Measurements from ENCODE around the gene ZFAND2A.
A peak's percentile ranks its signal among the peaks of the same experiment; 100 is the strongest.
"Not testable (repeated sequence)": the region's sequence is repeated elsewhere in the genome, so short reads cannot be mapped to it uniquely, and the experiment has no call there.

The ZFAND2A gene, protein sequence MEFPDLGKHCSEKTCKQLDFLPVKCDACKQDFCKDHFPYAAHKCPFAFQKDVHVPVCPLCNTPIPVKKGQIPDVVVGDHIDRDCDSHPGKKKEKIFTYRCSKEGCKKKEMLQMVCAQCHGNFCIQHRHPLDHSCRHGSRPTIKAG

DNA sequence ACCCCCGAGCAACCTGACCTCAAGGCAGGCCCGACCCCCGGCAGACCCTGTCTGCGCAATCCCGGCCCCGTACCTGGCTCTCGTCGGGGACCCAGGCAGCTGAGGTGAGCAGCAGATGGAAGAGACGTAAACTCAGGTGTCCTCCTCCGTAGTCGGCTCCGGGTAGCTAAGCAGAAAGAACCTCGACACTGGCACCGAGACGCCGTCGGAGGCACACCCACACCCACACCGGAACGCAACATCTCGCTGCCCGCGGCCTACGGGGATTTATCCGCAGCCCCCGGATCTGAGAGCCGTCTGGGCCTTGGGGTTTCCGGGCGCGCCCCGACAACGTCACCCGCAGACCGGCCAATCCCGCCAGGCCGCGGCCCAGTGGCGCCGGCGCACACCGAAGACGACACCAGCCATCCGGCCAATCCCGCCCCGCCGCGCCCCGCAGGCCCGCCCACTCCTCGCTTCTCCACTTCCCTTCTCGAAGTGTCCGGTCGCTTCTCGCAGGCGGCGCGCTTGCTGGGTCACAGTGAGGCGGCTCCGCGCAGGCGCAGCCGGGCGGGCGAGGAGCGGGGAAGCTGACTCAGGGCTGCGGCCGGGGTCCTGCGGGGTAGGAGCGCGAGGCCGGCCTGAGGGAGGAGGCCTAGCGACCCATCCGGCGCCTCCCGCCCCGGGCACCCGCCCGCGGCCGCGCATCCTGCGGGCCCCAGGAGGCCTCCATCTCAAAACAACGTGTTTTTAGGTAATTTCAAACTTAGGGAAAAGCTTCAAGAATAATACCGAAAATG lies at the start of gene ZFAND2A:
TSS of gene ZFAND2A (minus strand) at position 306 of the 779 bp plus-strand sequence. CDS start 1,984 bp downstream, outside the sequence.
- peak; percentile 85 for DNase-seq (ENCODE audit: low read depth, low spot score)
- peak within 1 kb of the TSS; percentile 70 for H3K27ac ChIP-seq

DNA sequence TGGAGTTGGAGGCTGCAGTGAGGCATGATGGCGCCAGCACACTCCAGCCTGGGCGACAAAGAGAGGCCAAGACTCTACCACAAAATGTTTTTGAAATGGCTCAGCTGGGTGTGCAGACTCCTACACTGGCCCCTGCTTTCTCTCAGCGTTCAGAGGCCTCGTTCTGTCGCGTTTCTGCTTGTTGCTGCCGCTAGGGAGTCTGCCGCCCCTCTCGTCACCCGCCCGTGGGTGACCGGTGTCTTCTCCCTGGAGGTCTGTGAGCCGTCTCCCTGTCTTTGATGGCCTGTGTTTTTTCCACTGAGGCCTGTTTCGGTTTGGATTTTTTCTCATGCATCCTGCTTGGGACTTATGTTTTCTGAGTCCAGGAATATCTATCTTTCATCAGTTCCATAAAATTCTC lies 49.1 kb upstream of the ZFAND2A start:
- H3K27ac ChIP-seq, result no peak overlapping the region
- no peak for DNase-seq (ENCODE audit: low read depth, low spot score)

DNA sequence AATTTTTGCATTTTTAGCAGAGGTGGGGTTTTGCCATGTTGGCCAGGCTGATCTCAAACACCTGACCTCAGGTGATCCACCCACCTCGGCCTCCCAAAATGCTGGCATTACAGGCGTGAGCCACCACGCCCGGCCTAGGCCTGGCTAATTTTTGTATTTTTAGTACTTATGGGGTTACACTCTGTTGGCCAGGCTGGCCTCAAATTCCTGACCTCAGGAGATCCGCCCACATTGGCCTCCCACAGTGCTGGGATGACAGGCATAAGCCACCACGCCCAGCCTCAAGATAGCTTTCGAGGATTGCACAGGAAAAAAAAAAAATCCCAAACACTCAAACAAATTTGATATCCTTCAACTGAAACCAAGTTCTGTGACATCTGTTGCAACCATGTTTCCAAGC lies 45.7 kb upstream of the ZFAND2A start:
- not testable (repeated sequence) for H3K27ac ChIP-seq; DNase-seq (ENCODE audit: low read depth, low spot score)

DNA sequence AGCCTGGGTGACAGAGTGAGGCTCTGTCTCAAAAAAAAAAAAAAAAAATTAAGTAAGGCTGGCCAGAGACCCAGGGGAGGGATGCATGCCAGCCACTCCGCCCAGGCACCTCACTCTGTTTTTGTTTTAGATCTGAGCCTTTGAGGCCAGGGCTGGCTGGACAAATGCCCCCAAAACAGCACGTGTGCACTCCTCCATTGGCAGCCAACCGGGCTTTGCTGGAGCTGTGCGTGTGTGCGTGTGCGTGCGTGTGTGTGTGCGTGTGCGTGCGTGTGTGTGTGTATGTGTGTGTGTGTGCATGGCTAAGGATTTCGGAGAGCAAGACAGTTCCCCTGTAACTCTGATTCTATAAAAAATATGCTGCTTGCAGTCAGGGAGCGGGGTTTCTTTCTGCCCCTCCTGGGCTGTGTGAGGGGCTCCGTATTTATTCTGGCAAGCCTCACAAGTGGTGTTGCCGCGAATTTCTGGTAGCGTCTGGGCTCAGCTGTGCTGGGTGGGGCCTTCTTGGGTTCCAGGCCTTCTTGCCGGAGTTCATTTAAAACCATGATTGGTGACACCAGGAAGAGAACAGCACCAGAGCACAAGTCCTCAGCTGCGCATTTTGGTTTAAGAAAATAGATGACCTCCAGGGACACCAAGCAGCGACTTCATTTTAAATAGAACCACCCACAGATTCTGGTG lies 44.6 kb upstream of the ZFAND2A start:
- DNase-seq (ENCODE audit: low read depth, low spot score), result no peak
- no peak overlapping the region for H3K27ac ChIP-seq

DNA sequence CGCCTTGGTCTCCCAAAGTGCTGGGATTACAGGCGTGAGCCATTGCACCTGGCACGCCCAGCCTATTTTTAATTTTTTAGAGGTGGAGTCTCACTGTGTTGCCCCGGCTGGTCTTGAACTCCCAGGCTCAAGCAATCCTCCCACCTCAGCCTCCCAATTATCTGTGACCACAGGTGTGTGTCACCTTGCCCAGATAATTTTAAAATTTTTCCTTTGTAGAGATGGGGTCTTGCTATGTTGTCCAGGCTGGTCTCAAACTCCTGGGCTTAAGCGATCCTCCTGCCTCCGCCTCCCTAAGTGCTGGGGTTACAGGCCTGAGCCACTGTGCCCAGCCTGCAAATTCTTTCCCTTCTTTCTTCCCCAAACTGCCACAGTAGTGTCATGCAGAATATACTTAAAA lies 42.9 kb upstream of the ZFAND2A start:
- not testable (repeated sequence) for H3K27ac ChIP-seq; DNase-seq (ENCODE audit: low read depth, low spot score)

DNA sequence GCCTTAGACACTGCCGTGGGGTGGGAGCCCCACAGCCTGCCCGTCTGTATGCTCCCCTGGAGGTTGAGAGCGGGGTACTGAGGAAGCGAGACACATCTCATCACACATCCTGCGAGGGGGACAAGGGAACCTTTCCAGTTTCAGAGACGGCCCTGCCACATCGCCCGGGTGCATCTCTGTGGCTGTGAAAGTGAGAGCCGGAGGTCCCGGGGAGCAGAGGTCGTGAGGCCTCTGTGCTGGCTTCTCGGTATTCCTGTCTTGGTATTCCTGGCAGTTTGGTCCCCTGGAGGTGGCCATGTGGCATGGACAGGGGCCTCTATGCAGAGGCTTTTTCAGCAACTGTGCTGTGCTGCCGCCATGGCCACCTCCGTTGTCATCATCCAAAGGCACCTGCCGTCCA lies 41.9 kb upstream of the ZFAND2A start:
- DNase-seq (ENCODE audit: low read depth, low spot score), result no peak
- no peak overlapping the region for H3K27ac ChIP-seq

DNA sequence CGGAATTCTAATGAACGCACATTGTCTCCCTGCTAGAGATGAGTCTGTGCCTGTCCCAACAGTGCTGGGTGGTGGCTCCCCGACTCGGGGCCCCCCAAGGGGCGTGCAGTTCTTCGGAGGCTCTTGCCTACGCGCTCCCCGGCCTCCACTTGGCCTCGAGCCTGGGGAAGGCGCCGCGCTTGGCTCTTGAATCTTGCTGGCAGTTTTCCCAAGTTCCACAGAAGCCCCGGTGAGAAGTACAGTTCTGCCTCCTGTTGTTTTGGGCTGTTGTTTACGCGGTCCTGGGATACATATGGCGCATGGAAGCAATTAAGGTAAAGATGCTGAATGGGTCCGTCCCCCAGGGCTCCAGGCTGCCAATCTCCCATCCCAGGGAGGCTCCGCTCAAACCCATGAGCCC lies 40.0 kb upstream of the ZFAND2A start:
- no peak for DNase-seq (ENCODE audit: low read depth, low spot score)
- H3K27ac ChIP-seq, result no peak overlapping the region

DNA sequence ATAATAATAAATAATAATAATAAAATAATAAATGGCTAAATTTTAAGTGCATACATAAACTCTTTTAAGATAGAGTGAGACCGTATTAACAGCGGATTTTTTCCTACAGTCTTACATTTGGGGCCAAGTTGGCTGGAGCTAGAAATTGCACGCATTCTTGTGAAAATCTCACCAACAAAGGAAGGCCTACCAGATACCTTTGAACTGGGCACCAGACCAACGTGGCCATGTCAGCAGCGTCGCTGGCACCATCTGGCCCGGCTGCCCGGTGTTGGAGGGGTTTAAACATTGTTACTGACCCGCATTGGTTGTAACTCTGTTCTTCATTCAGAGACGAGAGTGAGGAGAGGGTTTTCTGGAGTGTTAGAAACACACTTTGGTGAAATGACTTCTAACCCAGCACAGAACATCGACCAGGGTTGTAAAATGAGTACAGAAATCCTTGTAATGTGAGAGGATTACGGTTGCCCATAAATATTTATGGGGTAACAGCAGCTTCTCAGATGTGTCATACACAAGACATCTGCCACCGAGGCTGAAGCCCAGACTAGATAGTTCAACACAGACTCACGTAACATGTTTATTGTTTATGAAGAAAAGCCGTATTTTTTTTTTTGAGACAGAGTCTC lies 38.1 kb upstream of the ZFAND2A start:
- peak; percentile 41 for DNase-seq (ENCODE audit: low read depth, low spot score)
- H3K27ac ChIP-seq, result no peak overlapping the region

DNA sequence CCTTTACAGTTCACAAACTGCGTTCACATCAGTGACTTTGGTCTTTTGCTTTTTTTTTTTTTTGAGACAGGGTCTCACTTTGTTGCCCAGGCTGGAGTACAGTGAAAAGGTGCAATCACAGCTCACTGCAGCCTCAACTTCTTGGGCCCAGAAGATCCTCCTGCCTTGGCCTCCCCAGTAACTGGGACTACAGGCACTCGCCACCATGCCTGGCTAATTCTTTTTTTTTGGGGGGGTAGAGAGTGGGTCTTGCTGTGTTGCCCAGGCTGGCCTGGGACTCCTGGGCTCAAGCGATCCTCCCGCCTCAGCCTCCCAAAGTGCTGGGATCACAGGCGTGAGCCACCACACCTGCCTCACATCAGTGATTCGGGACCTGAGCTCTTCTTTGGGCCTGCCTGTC lies 37.0 kb upstream of the ZFAND2A start:
- no peak for DNase-seq (ENCODE audit: low read depth, low spot score)
- H3K27ac ChIP-seq, result no peak overlapping the region

DNA sequence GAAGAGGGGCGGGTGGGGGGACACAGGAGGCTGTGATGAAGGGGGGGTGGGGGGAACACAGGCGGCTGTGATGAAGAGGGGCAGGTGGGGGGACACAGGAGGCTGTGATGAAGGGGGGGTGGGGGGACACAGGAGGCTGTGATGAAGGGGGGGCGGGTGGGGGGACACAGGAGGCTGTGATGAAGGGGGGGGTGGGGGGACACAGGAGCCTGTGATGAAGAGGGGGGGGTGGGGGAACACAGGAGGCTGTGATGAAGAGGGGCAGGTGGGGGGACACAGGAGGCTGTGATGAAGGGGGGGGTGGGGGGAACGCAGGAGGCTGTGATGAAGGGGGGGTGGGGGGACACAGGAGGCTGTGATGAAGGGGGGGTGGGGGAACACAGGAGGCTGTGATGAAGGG lies 36.4 kb upstream of the ZFAND2A start:
- H3K27ac ChIP-seq; DNase-seq (ENCODE audit: low read depth, low spot score): not testable (repeated sequence)

DNA sequence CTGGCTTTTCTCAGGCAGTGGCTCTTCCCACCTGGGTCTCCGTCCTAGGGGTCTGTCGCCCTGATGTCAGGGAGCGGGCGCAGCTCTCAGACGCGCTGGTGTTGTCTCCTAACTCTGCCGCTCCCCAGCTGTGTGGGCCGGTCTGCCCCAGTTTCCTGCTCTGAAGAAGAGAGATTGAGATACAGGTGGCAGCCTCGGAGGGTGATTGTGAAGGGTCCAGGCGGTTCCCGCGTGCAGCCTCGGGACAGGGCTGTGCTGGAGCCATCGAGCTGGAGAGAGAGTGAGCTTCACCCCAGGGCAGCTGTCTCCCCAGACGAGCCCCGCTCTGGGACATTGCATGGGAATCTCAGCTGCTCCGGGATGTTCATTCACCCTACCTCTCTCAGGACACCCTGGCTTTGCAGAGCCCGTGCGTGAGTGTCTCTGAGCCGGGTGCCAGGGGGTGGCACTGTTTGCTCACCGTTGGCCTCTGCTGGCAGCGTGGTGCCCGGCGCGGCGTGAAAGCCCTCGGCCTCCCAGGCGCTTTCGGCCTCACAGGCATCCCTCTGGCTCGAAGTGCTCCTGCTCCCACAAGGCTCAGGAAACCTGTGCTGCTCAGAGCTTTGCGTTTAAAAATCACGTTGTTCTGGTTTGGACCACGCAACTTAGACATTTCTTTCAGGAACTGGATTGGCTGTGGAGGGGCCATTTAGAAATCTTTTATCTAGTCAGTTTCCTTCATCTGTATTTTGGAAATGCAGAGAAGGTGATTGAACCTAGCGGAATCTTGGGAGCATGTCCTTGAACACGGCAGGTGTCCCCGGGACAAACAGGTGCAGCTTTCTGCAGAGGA lies 33.8 kb upstream of the ZFAND2A start:
- no peak overlapping the region for H3K27ac ChIP-seq
- DNase-seq (ENCODE audit: low read depth, low spot score), result no peak

DNA sequence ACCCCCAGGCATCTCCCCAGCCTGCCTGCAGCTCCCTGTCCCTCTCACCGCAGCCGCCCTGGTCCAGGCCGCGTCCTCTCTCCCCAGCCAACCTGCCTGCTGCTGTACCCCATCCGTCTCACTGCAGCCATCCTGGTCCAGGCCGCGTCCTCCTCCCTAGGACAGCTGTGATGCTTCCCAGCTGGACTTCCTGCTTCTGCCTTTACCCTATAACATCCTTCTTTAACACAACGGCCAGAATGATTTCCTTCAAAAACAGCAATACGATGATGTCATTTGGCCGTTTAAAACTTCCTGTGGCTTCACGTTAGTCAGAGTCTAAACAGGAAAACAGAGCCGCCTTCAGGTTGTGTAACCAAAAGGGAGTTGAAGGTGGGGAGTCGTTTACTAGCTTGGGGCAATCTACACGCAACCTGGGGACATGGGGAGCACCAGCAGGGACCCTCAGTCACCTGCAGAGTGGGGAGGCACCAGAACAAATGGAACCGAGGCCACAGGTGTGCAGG lies 32.2 kb upstream of the ZFAND2A start:
- no peak for DNase-seq (ENCODE audit: low read depth, low spot score)
- no peak overlapping the region for H3K27ac ChIP-seq

DNA sequence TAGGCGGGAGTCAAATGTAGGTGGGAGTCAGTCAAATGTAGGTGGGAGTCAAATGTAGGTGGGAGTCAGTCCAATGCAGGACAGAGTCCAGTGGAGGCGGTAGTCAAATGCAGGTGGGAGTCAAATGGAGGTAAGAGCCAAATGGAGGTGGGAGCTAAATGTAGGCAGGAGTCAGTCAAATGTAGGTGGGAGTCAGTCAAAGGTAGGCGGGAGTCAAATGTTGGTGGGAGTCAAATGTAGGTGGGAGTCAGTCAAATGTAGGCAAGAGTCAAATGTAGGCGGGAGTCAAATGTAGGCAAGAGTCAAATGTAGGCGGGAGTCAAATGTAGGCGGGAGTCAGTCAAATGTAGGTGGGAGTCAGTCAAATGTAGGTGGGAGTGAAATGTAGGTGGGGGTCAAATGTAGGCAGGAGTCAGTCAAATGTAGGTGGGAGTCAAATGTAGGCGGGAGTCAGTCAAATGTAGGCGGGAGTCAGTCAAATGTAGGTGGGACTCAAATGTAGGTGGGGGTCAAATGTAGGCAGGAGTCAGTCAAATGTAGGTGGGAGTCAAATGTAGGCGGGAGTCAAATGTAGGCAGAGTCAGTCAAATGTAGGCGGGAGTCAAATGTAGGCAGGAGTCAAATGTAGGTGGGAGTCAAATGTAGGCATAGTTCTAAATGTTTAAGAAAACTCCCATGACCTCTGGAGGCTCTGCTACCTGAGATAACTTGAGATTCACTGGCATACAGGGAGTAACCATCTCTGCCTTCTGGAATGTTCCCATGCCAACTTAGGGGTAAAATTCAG lies 30.2 kb upstream of the ZFAND2A start:
- DNase-seq (ENCODE audit: low read depth, low spot score), result no peak
- H3K27ac ChIP-seq, result no peak overlapping the region

DNA sequence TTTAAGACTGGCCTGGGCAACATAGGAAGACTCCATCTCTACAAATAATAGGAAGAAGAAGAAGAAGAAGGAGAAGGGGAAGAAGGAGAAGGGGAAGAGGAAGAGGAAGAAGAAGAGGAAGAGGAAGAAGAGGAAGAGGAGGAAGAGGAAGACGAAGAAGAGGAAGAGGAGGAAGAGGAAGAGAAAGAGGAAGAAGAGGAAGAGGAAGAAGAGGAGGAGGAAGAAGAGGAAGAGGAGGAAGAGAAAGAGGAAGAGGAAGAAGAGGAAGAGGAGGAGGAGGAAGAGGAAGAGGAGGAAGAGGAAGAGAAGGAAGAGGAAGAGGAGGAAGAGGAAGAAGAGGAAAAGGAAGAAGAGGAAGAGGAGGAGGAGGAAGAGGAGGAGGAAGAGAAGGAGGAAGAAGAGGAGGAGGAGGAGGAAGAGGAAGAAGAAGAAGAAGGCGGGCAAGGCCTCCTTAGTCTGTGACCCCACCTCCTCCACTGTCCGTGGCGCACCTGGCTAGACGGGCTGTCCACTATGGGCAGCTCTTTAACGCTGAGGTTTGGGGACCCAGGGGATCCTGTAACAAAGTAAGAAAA lies 28.8 kb upstream of the ZFAND2A start:
- no peak overlapping the region for H3K27ac ChIP-seq
- no peak for DNase-seq (ENCODE audit: low read depth, low spot score)

DNA sequence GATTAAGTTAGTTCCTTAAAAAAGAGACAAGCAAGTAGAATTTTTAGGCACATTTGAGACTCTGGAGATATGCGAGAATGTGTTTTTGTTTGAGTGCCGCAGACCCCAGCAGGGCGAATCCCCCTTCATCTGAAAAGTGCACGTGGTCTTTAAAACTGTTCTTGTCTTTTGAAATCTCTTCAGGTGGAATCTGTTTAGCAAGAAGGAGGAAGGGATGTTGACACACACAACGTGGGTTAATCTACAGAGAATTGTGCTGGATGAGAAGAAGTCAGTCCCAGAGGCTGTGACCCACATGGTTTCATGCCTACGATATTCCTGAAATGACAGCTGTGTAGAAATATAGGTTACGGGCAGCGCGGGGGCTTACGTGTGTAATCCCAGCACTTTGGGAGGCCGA lies 27.1 kb upstream of the ZFAND2A start:
- no peak for DNase-seq (ENCODE audit: low read depth, low spot score)
- no peak overlapping the region for H3K27ac ChIP-seq

DNA sequence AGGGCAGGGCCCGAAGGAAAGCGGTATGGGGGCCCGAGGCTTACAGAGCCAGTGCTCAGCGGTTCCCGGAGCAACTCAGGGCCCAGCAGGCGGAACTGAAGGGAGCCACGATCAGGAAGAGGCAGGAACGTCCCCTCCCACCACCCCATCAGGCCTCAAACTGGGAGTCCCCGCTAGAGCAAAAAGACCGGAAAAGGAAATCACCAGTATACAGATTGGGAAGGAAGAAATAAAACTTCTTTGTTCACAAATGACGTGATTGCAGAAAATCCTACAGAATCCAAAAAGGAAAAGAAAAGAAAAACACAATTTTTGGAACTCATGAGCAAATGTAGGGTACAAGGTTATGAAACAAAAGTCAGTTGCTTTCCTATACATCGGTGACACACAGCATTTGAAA lies 21.6 kb upstream of the ZFAND2A start:
- DNase-seq (ENCODE audit: low read depth, low spot score), result no peak
- H3K27ac ChIP-seq, result no peak overlapping the region

DNA sequence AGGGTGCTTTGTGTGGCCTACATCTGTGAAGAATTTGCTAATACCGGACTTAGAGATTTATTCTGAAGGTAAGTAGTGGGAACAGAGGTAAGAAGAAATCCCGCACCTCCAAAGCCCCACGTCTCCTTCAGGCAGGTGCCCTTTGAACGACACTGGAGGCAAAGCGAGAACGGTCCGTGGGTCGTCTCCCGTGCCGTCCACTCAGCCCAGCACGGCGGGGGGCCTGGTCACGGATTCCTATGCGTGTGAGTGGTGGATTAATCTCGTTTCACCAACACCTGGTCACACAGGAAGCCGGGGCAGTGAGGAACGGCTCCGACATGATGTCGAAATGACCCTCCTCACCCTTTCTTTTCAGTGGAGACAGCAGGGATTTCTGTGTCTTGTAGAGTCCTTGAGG lies 21.0 kb upstream of the ZFAND2A start:
- no peak overlapping the region for H3K27ac ChIP-seq
- DNase-seq (ENCODE audit: low read depth, low spot score), result no peak

DNA sequence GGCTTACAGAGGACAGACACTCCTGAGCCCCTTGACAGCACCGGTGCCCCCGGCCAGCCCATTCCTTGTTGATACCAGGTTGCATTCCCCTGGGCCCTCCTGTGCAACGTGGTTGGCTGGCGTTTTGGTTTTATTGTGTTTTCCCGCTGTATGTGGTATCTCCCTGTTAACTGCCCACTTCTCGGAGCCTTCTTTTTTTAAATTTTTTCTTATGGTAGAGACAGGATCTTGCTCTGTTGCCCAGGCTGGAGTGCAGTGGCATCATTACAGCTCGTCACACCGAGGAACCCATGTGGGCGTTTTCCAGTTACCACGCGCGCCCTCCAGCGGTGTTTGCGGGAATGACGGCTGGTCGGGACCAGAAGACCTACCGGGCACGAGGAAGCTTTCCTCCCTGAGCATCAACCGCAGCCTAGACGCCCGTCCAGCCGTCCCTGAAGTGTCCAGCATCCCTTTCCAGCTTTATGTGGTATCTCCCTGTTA lies 16.9 kb upstream of the ZFAND2A start:
- no peak for DNase-seq (ENCODE audit: low read depth, low spot score)
- no peak overlapping the region for H3K27ac ChIP-seq

Data from epithelial cell of prostate (primary cell).